RWPE2 (cell line): ENCODE data around the gene ARHGAP42.

ENCODE experiments used
- ATAC-seq: fragments of 200-7000 bp; cut with Tn5 transposase; 3 replicates; pipeline ENCODE4 v1.9.1; 2021; ENCODE audit warnings: low read depth
- DNase-seq: peaks from one replicate; pipeline ENCODE4 v3.0.0-alpha.2; 2020; ENCODE audit warnings: low spot score
- H3K27ac ChIP-seq: fragments of 450-650 bp; 2 replicates; pipeline ENCODE4 v1.5.1; 2017; ENCODE audit warnings: mild to moderate bottlenecking; ENCODE audit not compliant: poor library complexity, severe bottlenecking
- H3K27me3 ChIP-seq: fragments of 250-450 bp; sonication (Bioruptor Pico); 2 replicates; pipeline ENCODE4 v1.5.1; 2021; ENCODE audit warnings: mild to moderate bottlenecking, moderate library complexity; ENCODE audit not compliant: insufficient read depth, poor library complexity, severe bottlenecking
- H3K36me3 ChIP-seq: fragments of 250-450 bp; sonication (Bioruptor Pico); 2 replicates; pipeline ENCODE4 v1.5.1; 2020; ENCODE audit warnings: low read depth, mild to moderate bottlenecking, moderate library complexity
- H3K4me1 ChIP-seq: fragments of 250-450 bp; sonication (Bioruptor Pico); 2 replicates; pipeline ENCODE4 v1.5.1; 2021; ENCODE audit warnings: mild to moderate bottlenecking, moderate library complexity; ENCODE audit not compliant: insufficient read depth, poor library complexity, severe bottlenecking
- H3K4me3 ChIP-seq: fragments of 250-450 bp; sonication (Bioruptor Pico); 2 replicates; pipeline ENCODE4 v1.5.1; 2021; ENCODE audit warnings: mild to moderate bottlenecking, moderate library complexity; ENCODE audit not compliant: severe bottlenecking
- H3K9me3 ChIP-seq: fragments of 250-450 bp; sonication (Bioruptor Pico); 2 replicates; pipeline ENCODE4 v1.5.1; 2021; ENCODE audit warnings: mild to moderate bottlenecking, moderate library complexity; ENCODE audit not compliant: severe bottlenecking
- CTCF ChIP-seq: fragments of 450-650 bp; IDR thresholded peaks from one replicate; pipeline ENCODE4 v1.5.1; 2017; ENCODE audit warnings: mild to moderate bottlenecking, moderate library complexity; ENCODE audit not compliant: poor library complexity, severe bottlenecking

The ARHGAP42 gene

GRCh38 chr11:100914415-100915110 lies 227.5 kb downstream of the ARHGAP42 start:
- no peak for ATAC-seq
- H3K4me1 ChIP-seq = no peaks in the 10 kb centered on the region

GRCh38 chr11:100918551-100919500 lies 231.7 kb downstream of the ARHGAP42 start:
- H3K36me3 ChIP-seq = no peaks in the 10 kb centered on the region
- H3K9me3 ChIP-seq = no peaks in the 10 kb centered on the region
- TF ChIP-seq CTCF = no peak
- DNase-seq (no peak), ATAC-seq (no peak)
- no peaks in the 10 kb centered on the region for H3K4me1 ChIP-seq
- H3K4me3 ChIP-seq = no peak overlapping the region
- H3K27ac ChIP-seq = no peak overlapping the region
- H3K27me3 ChIP-seq = no peaks in the 10 kb centered on the region

More at GRCh38 chr11:100914415-100915110, 227.5 kb downstream of the ARHGAP42 start:
- no peak for DNase-seq
- no peaks in the 10 kb centered on the region for H3K9me3 ChIP-seq
- no peaks in the 10 kb centered on the region for H3K27me3 ChIP-seq
- no peaks in the 10 kb centered on the region for H3K36me3 ChIP-seq
- H3K4me3 ChIP-seq = no peak overlapping the region
- no peak overlapping the region for H3K27ac ChIP-seq
- no peak for TF ChIP-seq CTCF

- ATAC-seq = no peak
- H3K4me1 ChIP-seq = no peaks in the 10 kb centered on the region
- DNase-seq = no peak
- no peaks in the 10 kb centered on the region for H3K9me3 ChIP-seq
- no peaks in the 10 kb centered on the region for H3K36me3 ChIP-seq
- no peak for TF ChIP-seq CTCF
- no peaks in the 10 kb centered on the region for H3K27me3 ChIP-seq
- H3K27ac ChIP-seq = no peak overlapping the region
- no peak overlapping the region for H3K4me3 ChIP-seq
These were observed 233.5 kb downstream of the ARHGAP42 start for GRCh38 chr11:100920593-100920992.

- Histone ChIP-seq H3K36me3 (no peaks in the 10 kb centered on the region), H3K4me3 (no peak overlapping the region), H3K27me3 (no peaks in the 10 kb centered on the region), H3K9me3 (no peaks in the 10 kb centered on the region), H3K27ac (no peak overlapping the region), H3K4me1 (no peaks in the 10 kb centered on the region)
- ATAC-seq (no peak), DNase-seq (no peak)
- no peak for TF ChIP-seq CTCF
These were observed 235.0 kb downstream of the ARHGAP42 start for GRCh38 chr11:100922121-100922520.

GRCh38 chr11:100923555-100923954 lies 236.5 kb downstream of the ARHGAP42 start:
- DNase-seq (no peak), ATAC-seq (no peak; the same call in 2 of the 3 replicates)
- no peak overlapping the region for H3K27ac ChIP-seq
- TF ChIP-seq CTCF = no peak
- H3K36me3 ChIP-seq = no peaks in the 10 kb centered on the region
- no peaks in the 10 kb centered on the region for H3K9me3 ChIP-seq
- H3K4me3 ChIP-seq = no peak overlapping the region
- peaks cover under 1% of the 10 kb centered on the region for H3K4me1 ChIP-seq
- no peaks in the 10 kb centered on the region for H3K27me3 ChIP-seq
